GM08714 (cell line): ENCODE data around the gene TLCD3B.
"Not testable (repeated sequence)": the region's sequence is repeated elsewhere in the genome, so short reads cannot be mapped to it uniquely, and the experiment has no call there.

Source experiments
- H3K4me3 ChIP-seq: fragments of 200-500 bp; sonication (Bioruptor generic); 2 replicates; pipeline ENCODE4 v1.5.1; 2014; ENCODE audit warnings: mild to moderate bottlenecking, low read length, inconsistent platforms
- ZNF274 ChIP-seq: IDR thresholded peaks from 2 replicates; pipeline ENCODE4 v1.6.1; 2012; ENCODE audit warnings: mild to moderate bottlenecking, low read depth, low read length

TLCD3B gene

GRCh38 chr16:30046588-30046987 is 15.5 kb upstream of the TLCD3B start:
- no peak for TF ChIP-seq ZNF274
- no peak overlapping the region for H3K4me3 ChIP-seq

- no peak overlapping the region for H3K4me3 ChIP-seq
- TF ChIP-seq ZNF274: no peak
Observed at GRCh38 chr16:30046178-30046577, 15.1 kb upstream of the TLCD3B start.

GRCh38 chr16:30041841-30042240 is 10.8 kb upstream of the TLCD3B start:
- no peak for TF ChIP-seq ZNF274
- no peak overlapping the region for H3K4me3 ChIP-seq

- not testable (repeated sequence) for H3K4me3 ChIP-seq
Observed at GRCh38 chr16:30040690-30041089, 9.6 kb upstream of the TLCD3B start.

- no peak for TF ChIP-seq ZNF274
- no peak overlapping the region for H3K4me3 ChIP-seq
Observed at GRCh38 chr16:30040221-30040620, 9.2 kb upstream of the TLCD3B start.

- TF ChIP-seq ZNF274: no peak
- no peak overlapping the region for H3K4me3 ChIP-seq
Observed at GRCh38 chr16:30033270-30033669, 2.2 kb upstream of the TLCD3B start.

GRCh38 chr16:30032083-30032819 is 1.2 kb upstream of the TLCD3B start:
- TF ChIP-seq ZNF274: no peak
- H3K4me3 ChIP-seq: no peak overlapping the region

GRCh38 chr16:30031477-30031918 is 427 bp upstream of the TLCD3B start:
- H3K4me3 ChIP-seq: no peak overlapping the region
- no peak for TF ChIP-seq ZNF274

- TF ChIP-seq ZNF274: no peak
- H3K4me3 ChIP-seq: no peak overlapping the region
Observed at GRCh38 chr16:30030011-30030685, 923 bp downstream of the TLCD3B start.

GRCh38 chr16:30028438-30029076 is 2.5 kb downstream of the TLCD3B start:
- no peak overlapping the region for H3K4me3 ChIP-seq
- no peak for TF ChIP-seq ZNF274

GRCh38 chr16:30027588-30028437 is 3.3 kb downstream of the TLCD3B start:
- no peak for TF ChIP-seq ZNF274
- H3K4me3 ChIP-seq: no peak overlapping the region

GRCh38 chr16:30026449-30026848 is 4.6 kb downstream of the TLCD3B start:
- H3K4me3 ChIP-seq: no peak overlapping the region
- TF ChIP-seq ZNF274: no peak

- TF ChIP-seq ZNF274: no peak
- no peak overlapping the region for H3K4me3 ChIP-seq
Observed at GRCh38 chr16:30025574-30025973, 5.5 kb downstream of the TLCD3B start.

GRCh38 chr16:30025156-30025555 is 5.9 kb downstream of the TLCD3B start:
- no peak overlapping the region for H3K4me3 ChIP-seq
- no peak for TF ChIP-seq ZNF274
